Measurements from ENCODE around the gene TEX47. TPM values are rescaled to one million over a fixed set of nuclear protein-coding genes. Genes with fewer than 3 reads are reported as not detected.

TEX47 gene
- total RNA-seq, 2 donors from 2014 or later, result not detected

GRCh38 chr7:88761779-88762178 lies 33.8 kb downstream of the TEX47 start:
- no peak for ATAC-seq (replicated peaks)
- Mint-ChIP-seq H3K9me3 (no peaks in the 10 kb centered on the region), H3K27ac (no peak overlapping the region), H3K27me3 (peaks cover 24% of the 10 kb centered on the region), H3K36me3 (ENCODE audit: low read depth) (no peaks in the 10 kb centered on the region), H3K4me3 (no peak overlapping the region), H3K4me1 (no peaks in the 10 kb centered on the region)

- Mint-ChIP-seq H3K4me1 (no peaks in the 10 kb centered on the region), H3K4me3 (no peak overlapping the region), H3K9me3 (no peaks in the 10 kb centered on the region), H3K36me3 (ENCODE audit: low read depth) (no peaks in the 10 kb centered on the region), H3K27ac (no peak overlapping the region), H3K27me3 (peaks cover 31% of the 10 kb centered on the region)
- no peak for ATAC-seq (replicated peaks)
Measured at GRCh38 chr7:88760136-88760515, 35.4 kb downstream of the TEX47 start.

- Mint-ChIP-seq H3K4me3 (no peak within 1 kb of the TSS), H3K27me3 (peaks cover 31% of the 10 kb centered on the region), H3K36me3 (ENCODE audit: low read depth) (no peaks in the 10 kb centered on the region), H3K27ac (no peak within 1 kb of the TSS), H3K9me3 (no peaks in the 10 kb centered on the region), H3K4me1 (no peaks in the 10 kb centered on the region)
- no peak for ATAC-seq (replicated peaks)
Measured at GRCh38 chr7:88759230-88760135, 36.1 kb downstream of the TEX47 start, which contains the start of gene ZNF804B. ZNF804B (plus strand) TSS chr7:88759700; CDS start chr7:88759977, 277 bp downstream.

- H3K4me1 Mint-ChIP-seq, result no peaks in the 10 kb centered on the region
- no peak for ATAC-seq (replicated peaks)
- no peaks in the 10 kb centered on the region for H3K9me3 Mint-ChIP-seq
- no peak overlapping the region for H3K27ac Mint-ChIP-seq
- no peak overlapping the region for H3K4me3 Mint-ChIP-seq
- H3K36me3 Mint-ChIP-seq (ENCODE audit: low read depth), result no peaks in the 10 kb centered on the region
- H3K27me3 Mint-ChIP-seq, result peaks cover 31% of the 10 kb centered on the region
Measured at GRCh38 chr7:88758381-88759229, 36.9 kb downstream of the TEX47 start.

GRCh38 chr7:88757371-88757770 lies 38.2 kb downstream of the TEX47 start:
- Mint-ChIP-seq H3K27me3 (peaks cover 26% of the 10 kb centered on the region), H3K4me1 (no peaks in the 10 kb centered on the region), H3K36me3 (ENCODE audit: low read depth) (no peaks in the 10 kb centered on the region), H3K9me3 (no peaks in the 10 kb centered on the region), H3K4me3 (no peak overlapping the region), H3K27ac (no peak overlapping the region)
- ATAC-seq (replicated peaks), result no peak

GRCh38 chr7:88756802-88757201 lies 38.7 kb downstream of the TEX47 start:
- Mint-ChIP-seq H3K4me3 (no peak overlapping the region), H3K27me3 (peaks cover 24% of the 10 kb centered on the region), H3K9me3 (no peaks in the 10 kb centered on the region), H3K36me3 (ENCODE audit: low read depth) (no peaks in the 10 kb centered on the region), H3K27ac (no peak overlapping the region), H3K4me1 (no peaks in the 10 kb centered on the region)
- ATAC-seq (replicated peaks), result no peak

GRCh38 chr7:88746126-88746525 lies 49.4 kb downstream of the TEX47 start:
- Mint-ChIP-seq H3K27ac (no peak overlapping the region), H3K4me1 (no peaks in the 10 kb centered on the region), H3K27me3 (no peaks in the 10 kb centered on the region), H3K36me3 (ENCODE audit: low read depth) (no peaks in the 10 kb centered on the region), H3K9me3 (no peaks in the 10 kb centered on the region), H3K4me3 (no peak overlapping the region)
- ATAC-seq (replicated peaks), result no peak

Other genes with a start within 250 kb of the TEX47 start
- not detected for gene ZNF804B, start 36.0 kb downstream of the TEX47 start, total RNA-seq

All from activated T-helper 17 cell treated with anti-CD3 and anti-CD28 coated beads, Interleukin-2, amount 50 U/mL, for 72 hours (primary cell).